H1 (cell line): ENCODE data around the gene ADAMTS16. TPM values are rescaled to one million over a fixed set of nuclear protein-coding genes. Genes with fewer than 3 reads are reported as not detected.

ENCODE experiments used
- ATF3 ChIP-seq: IDR thresholded peaks from 2 replicates; pipeline ENCODE4 v1.6.1; 2011; ENCODE audit warnings: low read depth, mild to moderate bottlenecking, low read length; ENCODE audit not compliant: insufficient read depth
- EP300 ChIP-seq, 2 experiments: IDR thresholded peaks; 1 replicate in 1 of 2; 2 replicates in 1 of 2; pipeline ENCODE4 v1.6.1; 2011 to 2012; ENCODE audit warnings: low read depth in 2 of 2, low read length in 2 of 2, mild to moderate bottlenecking in 2 of 2, borderline replicate concordance in 1 of 2, inconsistent platforms in 1 of 2, moderate library complexity in 1 of 2
- FOSL1 ChIP-seq: IDR thresholded peaks from 2 replicates; pipeline ENCODE4 v1.6.1; 2011; ENCODE audit warnings: mild to moderate bottlenecking, low read depth, low read length, moderate library complexity; ENCODE audit not compliant: insufficient read depth
- MAFK ChIP-seq: IDR thresholded peaks from 2 replicates; pipeline ENCODE4 v1.6.1; 2012; ENCODE audit warnings: low read depth, mild to moderate bottlenecking, improper control_type of control experiment, low read length
- POLR2AphosphoS5 ChIP-seq: IDR thresholded peaks from 2 replicates; pipeline ENCODE4 v1.6.1; 2011; ENCODE audit warnings: low read depth, low read length
- SRF ChIP-seq: IDR thresholded peaks from 2 replicates; pipeline ENCODE4 v1.6.1; 2011; ENCODE audit warnings: mild to moderate bottlenecking, low read depth, low read length, moderate library complexity
- polyA plus RNA-seq, 7 experiments: library from polyadenylated mRNA; depleted of rRNA in 3 of 7; stranded (reverse) in 5 of 7; unstranded in 2 of 7; fragments of >200 nt in 5 of 7; fragments of 200-250 nt in 2 of 7; gene quantifications; 1 replicate in 5 of 7; 2 replicates in 1 of 7; 4 replicates in 1 of 7; pipeline versions ENCODE4 v1.2.1 to v1.2.3, GENCODE V29; 2011 to 2013; ENCODE audit warnings: missing spikeins in 2 of 7, mixed read lengths in 2 of 7
- total RNA-seq: library from RNA; stranded (reverse); fragmentation: NEBNext Ultra II Directional; extraction: Animal tissue kit (Norgen Biotek cat#: 25700); gene quantifications from 2 replicates; pipeline ENCODE4 v1.2.1, GENCODE V29; 2021

The ADAMTS16 gene
- total and polyA plus RNA-seq, 2 of the 8 experiments (the other 6 are each of a cell fraction or from before 2014, with no cell fraction given): 3.7 to 16.0 TPM

GRCh38 chr5:5105531-5105930 lies 34.6 kb upstream of the ADAMTS16 start (continued):
- no peak for TF ChIP-seq ATF3
- no peak for TF ChIP-seq EP300 (IDR thresholded peaks at IDR 0.05; ENCODE audit: borderline replicate concordance in 1 of 2, low read depth in 2 of 2, low read length in 2 of 2)
- no peak for TF ChIP-seq POLR2AphosphoS5
- no peak for TF ChIP-seq FOSL1
- no peak for TF ChIP-seq SRF
- TF ChIP-seq MAFK: no peak
- TF ChIP-seq, all 59 proteins: peak for 0
